HepG2 (cell line): ENCODE measurements around the gene MXRA7.

Experiments
- CTCF ChIP-seq: sonication (generic); formaldehyde crosslinking; IDR thresholded peaks from 2 replicates; pipeline ENCODE4 v1.5.0; 2020; ENCODE audit warnings: mild to moderate bottlenecking, missing genetic modification reagents, moderate library complexity
- EZH2 ChIP-seq: conservative IDR thresholded peaks from 2 replicates; pipeline ENCODE4 v1.6.1; 2012; ENCODE audit warnings: mild to moderate bottlenecking, low read depth, low read length, moderate library complexity
- IRF2 ChIP-seq: IDR thresholded peaks from 2 replicates; pipeline ENCODE4 v1.6.1; 2018; ENCODE audit warnings: missing genetic modification reagents, missing compliant biosample characterization
- KDM5A ChIP-seq: fragments of 200-600 bp; sonication (generic); IDR thresholded peaks from 2 replicates; pipeline ENCODE4 v1.7.0; 2018; ENCODE audit warnings: antibody characterized with exemption, mild to moderate bottlenecking, low read length, borderline replicate concordance
- MATR3 ChIP-seq: sonication (generic); formaldehyde crosslinking; IDR thresholded peaks from 2 replicates; pipeline ENCODE4 v1.4.0; 2020; ENCODE audit warnings: missing genetic modification reagents
- NFYB ChIP-seq: sonication (generic); formaldehyde crosslinking; IDR thresholded peaks from 2 replicates; pipeline ENCODE4 v1.4.0; 2020; ENCODE audit warnings: missing genetic modification reagents
- ZNF205 ChIP-seq: IDR thresholded peaks from 2 replicates; pipeline ENCODE4 v1.6.1; 2018; ENCODE audit warnings: missing biosample characterization, missing genetic modification reagents

GRCh38 chr17:76735006-76735405 lies 24.2 kb upstream of the MXRA7 start:
- TF ChIP-seq IRF2 (CRISPR knock-in tag) (0 out of 2 replicates have a peak, but pooled peaks have one; percentile 25), ZNF205 (no peak), CTCF (CRISPR knock-in tag) (no peak), NFYB (CRISPR knock-in tag) (no peak), EZH2 (no peak), MATR3 (CRISPR knock-in tag) (no peak), KDM5A (no peak)
